HCT116 (cell line): ENCODE measurements around the gene CHCHD4. TPM values are rescaled to one million over a fixed set of nuclear protein-coding genes. Genes with fewer than 3 reads are reported as not detected.
"Not testable (repeated sequence)": the region's sequence is repeated elsewhere in the genome, so short reads cannot be mapped to it uniquely, and the experiment has no call there.

ENCODE experiments used
- ATAC-seq: fragments of 200-7000 bp; cut with Tn5 transposase; 2 replicates; pipeline ENCODE4 v1.9.1; 2020; ENCODE audit warnings: mild to moderate bottlenecking, moderate library complexity
- BruUV-seq: library from RNA; stranded (reverse); fragments of 400-500 nt; replicated peaks from 2 replicates; lab custom pipeline; 2021; lab: Mats Ljungman, UMichigan
- CTCF ChIA-PET: fragments of 300-600 bp; sonication (Branson Sonifier 250); formaldehyde crosslinking; loops from one replicate; lab custom pipeline; 2021; ENCODE audit warnings: antibody characterized with exemption; lab: Charles Lee
- POLR2A ChIA-PET: fragments of 300-600, 350-600 bp; sonication (Branson Sonifier 250); formaldehyde crosslinking; loops from one replicate; lab custom pipeline; 2021; ENCODE audit warnings: antibody characterized with exemption; lab: Charles Lee
- RAD21 ChIA-PET, 2 experiments: fragments of 300-600 bp; sonication (Branson Sonifier 250); formaldehyde crosslinking; loops; one replicate each; lab custom pipeline; 2023; ENCODE audit warnings: low total read pairs in 2 of 2; ENCODE audit not compliant: uncharacterized antibody in 2 of 2, unreplicated experiment in 2 of 2, low non-redundant PET in 1 of 2; lab: Charles Lee
- DNase-seq: peaks from one replicate; pipeline ENCODE4 v3.0.0-alpha.2; 2010; ENCODE audit warnings: low read depth, low spot score
- H2AFZ ChIP-seq: fragments of 200-600 bp; shearing (Covaris generic), sonication (generic); 2 replicates; pipeline ENCODE4 v1.6.1; 2017; ENCODE audit warnings: low read depth, mixed run types, mixed read lengths, antibody characterized with exemption, low read length; ENCODE audit not compliant: poor library complexity, severe bottlenecking
- H3K27ac ChIP-seq: 2 replicates; pipeline ENCODE4 v1.5.1; 2012; ENCODE audit warnings: low read depth, low read length
- H3K27me3 ChIP-seq: fragments of 200-600 bp; sonication (generic); 2 replicates; pipeline ENCODE4 v1.6.1; 2016; ENCODE audit warnings: mixed run types, low read length, mixed read lengths; ENCODE audit not compliant: insufficient read depth
- H3K36me3 ChIP-seq, 2 experiments: fragments of 200-500 bp in 1 of 2; fragments of 200-600 bp in 1 of 2; sonication (Bioruptor generic) in 1 of 2; sonication (generic) in 1 of 2; 2 replicates each; pipeline versions ENCODE4 v1.5.1 to v1.6.1; 2014 to 2016; ENCODE audit warnings: low read length in 2 of 2, inconsistent platforms in 1 of 2, mixed read lengths in 1 of 2, mixed run types in 1 of 2; ENCODE audit not compliant: insufficient read depth in 2 of 2, control insufficient read depth in 1 of 2
- H3K4me1 ChIP-seq, 2 experiments: fragments of 200-600 bp in 1 of 2; sonication (generic) in 1 of 2; 2 replicates each; pipeline versions ENCODE4 v1.5.1 to v1.6.1; 2012 to 2017; ENCODE audit warnings: low read length in 2 of 2, inconsistent platforms in 1 of 2, mild to moderate bottlenecking in 1 of 2, mixed read lengths in 1 of 2, mixed run types in 1 of 2, moderate library complexity in 1 of 2; ENCODE audit not compliant: insufficient read depth in 2 of 2, control insufficient read depth in 1 of 2
- H3K4me2 ChIP-seq: fragments of 200-600 bp; sonication (generic); 2 replicates; pipeline ENCODE4 v1.6.1; 2017; ENCODE audit warnings: mixed run types, low read length, mixed read lengths
- H3K4me3 ChIP-seq, 2 experiments: fragments of 200-600 bp in 1 of 2; sonication (generic) in 1 of 2; replicated peaks in 1 of 2; 2 replicates each; pipeline ENCODE4 v1.5.1; 2011 to 2016; ENCODE audit warnings: low read length in 2 of 2, control low read depth in 1 of 2, low read depth in 1 of 2, mild to moderate bottlenecking in 1 of 2, mixed read lengths in 1 of 2, mixed run types in 1 of 2
- H3K79me2 ChIP-seq: fragments of 200-600 bp; sonication (generic); 2 replicates; pipeline ENCODE4 v1.6.1; 2017; ENCODE audit warnings: mild to moderate bottlenecking, mixed run types, low read length, moderate library complexity, mixed read lengths; ENCODE audit not compliant: insufficient read depth
- H3K9ac ChIP-seq: fragments of 200-600 bp; sonication (generic); 2 replicates; pipeline ENCODE4 v1.6.1; 2016; ENCODE audit warnings: low read length, mixed read lengths
- H3K9me2 ChIP-seq: fragments of 200-600 bp; sonication (generic), shearing (Covaris generic); 2 replicates; pipeline ENCODE4 v1.6.1; 2017; ENCODE audit warnings: mixed run types, mild to moderate bottlenecking, moderate library complexity; ENCODE audit not compliant: insufficient read depth
- H3K9me3 ChIP-seq, 2 experiments: fragments of 200-500 bp in 1 of 2; fragments of 200-600 bp in 1 of 2; sonication (Bioruptor generic) in 1 of 2; sonication (generic) in 1 of 2; 2 replicates each; pipeline ENCODE4 v1.6.1; 2014 to 2017; ENCODE audit warnings: low read length in 2 of 2, mixed read lengths in 2 of 2, inconsistent platforms in 1 of 2, low read depth in 1 of 2, mild to moderate bottlenecking in 1 of 2, mixed run types in 1 of 2, moderate library complexity in 1 of 2; ENCODE audit not compliant: control insufficient read depth in 1 of 2, insufficient read depth in 1 of 2
- H4K20me1 ChIP-seq: fragments of 200-600 bp; sonication (generic), shearing (Covaris generic); 2 replicates; pipeline ENCODE4 v1.6.1; 2017; ENCODE audit warnings: mixed run types, mild to moderate bottlenecking, moderate library complexity; ENCODE audit not compliant: insufficient read depth
- ATF3 ChIP-seq: IDR thresholded peaks from 2 replicates; pipeline ENCODE4 v1.6.1; 2012
- CBX3 ChIP-seq: IDR thresholded peaks from 2 replicates; pipeline ENCODE4 v1.6.1; 2012; ENCODE audit warnings: low read depth
- CEBPB ChIP-seq: IDR thresholded peaks from 2 replicates; pipeline ENCODE4 v1.6.1; 2012; ENCODE audit warnings: low read depth
- CTCF ChIP-seq, 3 experiments: fragments of 200-600 bp in 1 of 3; sonication (generic) in 1 of 3; IDR thresholded peaks in 2 of 3; conservative IDR thresholded peaks in 1 of 3; 2 replicates each; pipeline ENCODE4 v1.5.1; 2012 to 2017; ENCODE audit warnings: low read depth in 2 of 3, low read length in 2 of 3, antibody characterized with exemption in 1 of 3, borderline replicate concordance in 1 of 3, control low read depth in 1 of 3, mild to moderate bottlenecking in 1 of 3, mixed read lengths in 1 of 3, mixed run types in 1 of 3, moderate library complexity in 1 of 3; ENCODE audit not compliant: insufficient read depth in 1 of 3
- ELF1 ChIP-seq: IDR thresholded peaks from 2 replicates; pipeline ENCODE4 v1.6.1; 2012; ENCODE audit warnings: low read depth, borderline replicate concordance
- FOSL1 ChIP-seq: IDR thresholded peaks from 2 replicates; pipeline ENCODE4 v1.6.1; 2012; ENCODE audit warnings: low read depth
- POLR2A ChIP-seq: IDR thresholded peaks from 2 replicates; pipeline ENCODE4 v1.7.0; 2011; ENCODE audit warnings: borderline replicate concordance; ENCODE audit not compliant: insufficient read depth, insufficient read length; ENCODE audit errors: extremely low read depth
- REST ChIP-seq: IDR thresholded peaks from 2 replicates; pipeline ENCODE4 v1.6.1; 2012; ENCODE audit warnings: low read depth
- SIN3A ChIP-seq: IDR thresholded peaks from 2 replicates; pipeline ENCODE4 v1.6.1; 2012; ENCODE audit warnings: low read depth
- SP1 ChIP-seq: IDR thresholded peaks from 2 replicates; pipeline ENCODE4 v1.6.1; 2012; ENCODE audit warnings: low read depth
- SRF ChIP-seq: IDR thresholded peaks from 2 replicates; pipeline ENCODE4 v1.6.1; 2012; ENCODE audit warnings: low read depth
- intact Hi-C: fragments of 100-400 bp; cut with micrococcal nuclease; formaldehyde crosslinking; loops from 2 replicates; pipeline ENCODE4 v1.10.0; 2022
- total RNA-seq: library from RNA; stranded (reverse); gene quantifications from one replicate; pipeline ENCODE4 v1.2.1, GENCODE V29; 2021; ENCODE audit not compliant: unreplicated experiment

CHCHD4 gene
- total RNA-seq, 1 experiment from 2014 or later = 24.6 TPM

- intact Hi-C loops, H3K4me1 ChIP-seq, H3K27me3 ChIP-seq, H4K20me1 ChIP-seq, POLR2A ChIA-PET, CTCF ChIA-PET, H3K9me3 ChIP-seq, H3K4me3 ChIP-seq, H3K9ac ChIP-seq, H3K36me3 ChIP-seq, BruUV-seq, H3K9me2 ChIP-seq, H3K79me2 ChIP-seq, ATAC-seq, H3K27ac ChIP-seq, H3K4me2 ChIP-seq, DNase-seq, H2AFZ ChIP-seq, RAD21 ChIA-PET: not testable (repeated sequence)
Measured at GRCh38 chr3:14087461-14087860, 37.2 kb downstream of the CHCHD4 start.

GRCh38 chr3:14082108-14082657, 42.5 kb downstream of the CHCHD4 start:
- intact Hi-C loops = no loop called here
- no TSS peak for BruUV-seq
- no peak overlapping the region for H3K27ac ChIP-seq
- H2AFZ ChIP-seq = no peak overlapping the region
- DNase-seq = no peak
- TF ChIP-seq CEBPB = no peak
- TF ChIP-seq POLR2A = no peak
- TF ChIP-seq CTCF (IDR thresholded peaks at IDR 0.05 in 2 of 3, conservative IDR thresholded peaks at IDR 0.05 in 1 of 3; ENCODE audit: borderline replicate concordance in 1 of 3, insufficient read depth in 1 of 3, low read depth in 2 of 3, low read length in 2 of 3) = no peak
- no peak for TF ChIP-seq ATF3
- TF ChIP-seq SIN3A = no peak
- TF ChIP-seq ELF1 = no peak
- TF ChIP-seq SP1 = no peak
- TF ChIP-seq FOSL1 = no peak
- TF ChIP-seq SRF = no peak
- TF ChIP-seq CBX3 = no peak
- TF ChIP-seq REST = no peak
- no peaks in the 10 kb centered on the region for H3K9me3 ChIP-seq
- no peak overlapping the region for H3K4me2 ChIP-seq
- no peak for ATAC-seq
- H3K9ac ChIP-seq = no peak overlapping the region
- H3K79me2 ChIP-seq = no peaks in the 10 kb centered on the region
- H3K4me3 ChIP-seq = no peak overlapping the region
- H4K20me1 ChIP-seq = no peaks in the 10 kb centered on the region
- POLR2A ChIA-PET = no interaction called here
- no peaks in the 10 kb centered on the region for H3K4me1 ChIP-seq
- RAD21 ChIA-PET = no interaction called here
- no peaks in the 10 kb centered on the region for H3K9me2 ChIP-seq
- H3K27me3 ChIP-seq = no peaks in the 10 kb centered on the region
- CTCF ChIA-PET = no interaction called here
- no peaks in the 10 kb centered on the region for H3K36me3 ChIP-seq
